Measurements from ENCODE around the gene AIFM2. TPM values are rescaled to one million over a fixed set of nuclear protein-coding genes. Genes with fewer than 3 reads are reported as not detected.
"Not testable (repeated sequence)": the region's sequence is repeated elsewhere in the genome, so short reads cannot be mapped to it uniquely, and the experiment has no call there.

AIFM2 gene
- total RNA-seq, 6 donors from 2014 or later = 12.0 to 21.0 (median 17.2) TPM

DNA sequence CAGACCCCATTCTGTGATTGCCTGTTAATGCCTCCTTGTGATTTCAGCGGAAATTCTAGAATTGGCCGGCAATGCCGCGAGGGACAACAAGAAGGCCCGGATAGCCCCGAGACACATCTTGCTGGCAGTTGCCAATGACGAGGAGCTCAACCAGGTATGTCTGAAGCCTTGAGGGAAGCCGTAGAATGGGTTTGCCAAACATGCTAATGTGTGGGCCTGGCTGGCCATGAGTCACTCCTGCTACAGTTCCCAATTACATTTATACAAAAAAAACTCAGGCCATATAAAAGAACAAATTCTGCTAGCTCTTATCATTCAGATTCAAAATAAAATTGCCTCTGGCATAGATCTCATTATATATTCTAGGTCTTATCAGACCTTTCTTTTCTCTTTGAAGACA lies 42.6 kb downstream of the AIFM2 start:
- no peaks in the 10 kb centered on the region for H3K9me3 ChIP-seq
- DNase-seq (no peak), ATAC-seq (ENCODE audit: low FRiP score in 2 of 2) (no peak)
- no peaks in the 10 kb centered on the region for H3K36me3 ChIP-seq
- H3K27me3 ChIP-seq = no peaks in the 10 kb centered on the region
- 96 to 97% methylated on average over 8 of the region's 8 CpGs for WGBS, 2 donors
- H3K4me1 ChIP-seq = no peaks in the 10 kb centered on the region
- TF ChIP-seq EP300 (IDR thresholded peaks at IDR 0.05) (no peak), POLR2A (IDR thresholded peaks at IDR 0.05) (no peak), POLR2AphosphoS5 (IDR thresholded peaks at IDR 0.05) (no peak)
- TF ChIP-seq, protein P1, sequence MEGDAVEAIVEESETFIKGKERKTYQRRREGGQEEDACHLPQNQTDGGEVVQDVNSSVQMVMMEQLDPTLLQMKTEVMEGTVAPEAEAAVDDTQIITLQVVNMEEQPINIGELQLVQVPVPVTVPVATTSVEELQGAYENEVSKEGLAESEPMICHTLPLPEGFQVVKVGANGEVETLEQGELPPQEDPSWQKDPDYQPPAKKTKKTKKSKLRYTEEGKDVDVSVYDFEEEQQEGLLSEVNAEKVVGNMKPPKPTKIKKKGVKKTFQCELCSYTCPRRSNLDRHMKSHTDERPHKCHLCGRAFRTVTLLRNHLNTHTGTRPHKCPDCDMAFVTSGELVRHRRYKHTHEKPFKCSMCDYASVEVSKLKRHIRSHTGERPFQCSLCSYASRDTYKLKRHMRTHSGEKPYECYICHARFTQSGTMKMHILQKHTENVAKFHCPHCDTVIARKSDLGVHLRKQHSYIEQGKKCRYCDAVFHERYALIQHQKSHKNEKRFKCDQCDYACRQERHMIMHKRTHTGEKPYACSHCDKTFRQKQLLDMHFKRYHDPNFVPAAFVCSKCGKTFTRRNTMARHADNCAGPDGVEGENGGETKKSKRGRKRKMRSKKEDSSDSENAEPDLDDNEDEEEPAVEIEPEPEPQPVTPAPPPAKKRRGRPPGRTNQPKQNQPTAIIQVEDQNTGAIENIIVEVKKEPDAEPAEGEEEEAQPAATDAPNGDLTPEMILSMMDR (IDR thresholded peaks at IDR 0.05) = no peak
- H3K4me3 ChIP-seq = no peak overlapping the region
- H3K27ac ChIP-seq = no peak overlapping the region

DNA sequence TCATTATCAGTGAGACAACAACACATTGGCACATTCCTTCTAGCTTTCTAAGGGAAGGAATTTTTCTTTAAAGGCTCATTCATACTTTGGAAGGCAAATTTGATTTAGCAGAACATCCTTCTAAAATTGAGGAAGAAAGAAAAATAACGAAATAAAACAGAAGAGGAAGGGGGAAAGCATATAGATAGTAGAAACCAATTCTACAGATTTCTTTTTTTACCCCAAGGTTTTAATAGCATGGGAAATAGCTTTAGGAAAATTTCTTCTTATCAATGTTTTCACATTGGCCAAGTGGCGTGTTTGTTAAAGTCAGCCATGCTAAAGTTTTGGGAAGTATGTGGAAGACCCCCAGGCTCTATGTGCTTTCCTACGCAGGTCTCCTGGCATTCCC lies 44.3 kb downstream of the AIFM2 start:
- TF ChIP-seq EP300 (IDR thresholded peaks at IDR 0.05) (no peak), POLR2A (IDR thresholded peaks at IDR 0.05) (no peak), POLR2AphosphoS5 (IDR thresholded peaks at IDR 0.05) (no peak)
- TF ChIP-seq, protein P1 (IDR thresholded peaks at IDR 0.05) = no peak
- H3K9me3 ChIP-seq = no peaks in the 10 kb centered on the region
- no peaks in the 10 kb centered on the region for H3K36me3 ChIP-seq
- DNase-seq (no peak), ATAC-seq (ENCODE audit: low FRiP score in 2 of 2) (no peak)
- H3K4me1 ChIP-seq = no peaks in the 10 kb centered on the region
- H3K27me3 ChIP-seq = no peaks in the 10 kb centered on the region
- H3K27ac ChIP-seq = no peak overlapping the region
- no peak overlapping the region for H3K4me3 ChIP-seq
- 67 to 82% methylated on average over 3 of the region's 3 CpGs for WGBS, 2 donors

DNA sequence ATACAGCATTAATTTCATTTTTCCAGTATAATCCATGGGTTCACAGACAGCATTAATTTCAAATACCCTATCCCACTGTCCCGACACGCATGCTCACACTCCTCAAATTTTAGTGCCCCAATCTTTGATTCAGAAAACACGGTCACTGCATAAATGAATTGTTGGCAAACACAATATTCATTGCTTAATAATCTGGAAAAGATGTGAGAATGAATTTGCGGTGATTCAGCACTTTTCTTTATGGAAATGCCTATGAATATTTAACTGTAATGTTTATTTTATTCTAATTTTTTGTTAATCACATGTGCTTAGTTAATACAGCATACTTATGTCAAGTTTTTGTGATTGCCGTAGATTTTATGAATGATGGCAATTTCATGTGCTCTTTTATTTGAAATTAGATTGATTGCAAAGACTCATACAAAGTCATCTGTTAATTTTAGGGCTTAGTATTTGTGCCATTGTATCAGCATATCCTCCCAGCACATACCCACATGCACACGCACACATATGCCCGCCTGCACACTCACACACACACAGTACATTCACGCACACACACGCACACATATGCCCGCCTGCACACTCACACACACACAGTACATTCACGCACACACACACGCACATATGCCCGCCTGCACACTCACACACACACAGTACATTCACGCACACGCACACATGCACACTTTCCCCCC lies 44.9 kb downstream of the AIFM2 start:
- WGBS, 2 donors = 84 to 90% methylated on average over 15 of the region's 15 CpGs
- Histone ChIP-seq H3K4me1 (no peaks in the 10 kb centered on the region), H3K27me3 (no peaks in the 10 kb centered on the region), H3K36me3 (no peaks in the 10 kb centered on the region), H3K27ac (no peak overlapping the region), H3K4me3 (no peak overlapping the region), H3K9me3 (no peaks in the 10 kb centered on the region)
- DNase-seq (no peak), ATAC-seq (ENCODE audit: low FRiP score in 2 of 2) (no peak)
- TF ChIP-seq EP300 (IDR thresholded peaks at IDR 0.05) = no peak
- TF ChIP-seq POLR2AphosphoS5 (IDR thresholded peaks at IDR 0.05) = no peak
- TF ChIP-seq, protein P1 (IDR thresholded peaks at IDR 0.05) = no peak

DNA sequence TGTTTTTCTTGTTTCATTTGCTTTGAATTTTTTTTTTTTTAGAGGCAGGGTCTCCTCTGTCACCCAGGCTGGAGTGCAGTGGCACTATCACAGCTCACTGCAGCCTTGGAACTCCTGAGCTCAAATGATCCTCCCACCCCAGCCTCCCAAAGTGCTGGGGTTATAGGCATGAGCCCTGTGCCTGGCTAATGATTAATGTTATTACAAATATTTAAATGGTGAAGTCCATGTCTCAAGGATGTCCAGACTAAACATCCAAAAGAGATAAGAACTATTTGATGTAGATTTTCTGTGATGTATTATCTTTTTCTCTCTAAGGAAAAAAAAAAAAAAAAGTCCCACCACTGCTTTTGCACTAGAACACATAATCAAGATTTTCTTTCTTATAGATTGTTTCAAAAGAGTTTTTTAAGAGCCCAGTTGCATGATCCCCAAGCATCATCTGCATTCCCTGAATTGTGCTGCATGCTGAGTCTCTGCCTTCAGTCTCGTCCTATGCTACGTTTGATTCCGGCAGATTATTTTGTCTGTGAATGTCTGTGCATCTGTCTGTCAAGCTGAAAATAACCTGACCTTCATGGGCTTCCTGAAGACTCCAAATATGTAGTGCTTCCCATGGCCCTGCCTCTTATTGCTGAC lies 46.5 kb downstream of the AIFM2 start:
- no peaks in the 10 kb centered on the region for H3K4me1 ChIP-seq
- no peak overlapping the region for H3K4me3 ChIP-seq
- no peaks in the 10 kb centered on the region for H3K36me3 ChIP-seq
- WGBS, 2 donors = 82 to 94% methylated on average over 3 of the region's 3 CpGs
- no peaks in the 10 kb centered on the region for H3K9me3 ChIP-seq
- TF ChIP-seq EP300 (IDR thresholded peaks at IDR 0.05) (no peak), POLR2AphosphoS5 (IDR thresholded peaks at IDR 0.05) (no peak), POLR2A (IDR thresholded peaks at IDR 0.05) (no peak)
- TF ChIP-seq, protein P1 (IDR thresholded peaks at IDR 0.05) = no peak
- H3K27ac ChIP-seq = no peak overlapping the region
- no peak for DNase-seq
- no peak for ATAC-seq (ENCODE audit: low FRiP score in 2 of 2)
- no peaks in the 10 kb centered on the region for H3K27me3 ChIP-seq

DNA sequence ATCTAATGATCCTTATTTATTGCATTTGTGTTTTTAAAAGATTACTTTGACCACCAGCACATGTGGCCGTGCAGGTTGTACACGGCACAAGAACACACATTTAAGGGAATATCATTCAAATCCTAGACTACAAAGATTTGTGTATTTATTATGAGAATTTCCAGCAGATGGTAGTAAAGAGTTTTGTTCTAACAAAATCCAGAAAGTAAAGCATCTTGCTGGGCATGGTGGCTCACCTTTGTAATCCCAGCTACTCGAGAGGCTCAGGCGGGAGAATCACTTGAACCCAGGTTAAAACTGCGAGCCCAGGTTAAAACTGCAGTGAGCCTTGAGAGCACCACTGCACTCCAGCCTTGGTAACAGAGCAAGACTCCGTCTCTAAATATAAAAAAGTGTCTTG lies 48.4 kb downstream of the AIFM2 start:
- ATAC-seq (ENCODE audit: low FRiP score in 2 of 2) (no peak), DNase-seq (no peak)
- Histone ChIP-seq H3K4me1 (no peaks in the 10 kb centered on the region), H3K27me3 (no peaks in the 10 kb centered on the region), H3K36me3 (no peaks in the 10 kb centered on the region), H3K9me3 (no peaks in the 10 kb centered on the region), H3K27ac (no peak overlapping the region), H3K4me3 (no peak overlapping the region)
- TF ChIP-seq POLR2AphosphoS5 (IDR thresholded peaks at IDR 0.05) (no peak), EP300 (IDR thresholded peaks at IDR 0.05) (no peak), POLR2A (IDR thresholded peaks at IDR 0.05) (no peak)
- TF ChIP-seq, protein P1 (IDR thresholded peaks at IDR 0.05) = no peak
- WGBS, 2 donors = 90% methylated on average over 6 of the region's 6 CpGs

DNA sequence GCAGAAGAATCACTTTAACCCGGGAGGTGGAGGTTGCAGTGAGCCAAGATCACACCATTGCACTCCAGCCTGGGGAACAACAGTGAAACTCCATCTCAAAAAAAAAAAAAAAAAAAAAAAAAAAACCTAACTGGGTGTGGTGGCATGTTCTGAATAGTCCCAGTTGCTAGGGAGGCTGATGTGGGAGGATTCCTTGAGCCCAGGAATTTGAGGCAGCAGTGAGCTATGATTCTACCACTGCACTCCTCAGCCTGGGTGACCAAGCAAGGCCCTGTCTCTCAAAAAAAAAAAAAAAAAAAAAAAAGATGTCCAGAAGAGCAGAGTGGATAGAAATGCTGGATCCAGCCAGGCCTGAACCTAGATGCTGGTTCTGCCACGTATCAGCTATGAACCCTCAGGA lies 51.8 kb downstream of the AIFM2 start:
- not testable (repeated sequence) for DNase-seq; H3K9me3 ChIP-seq; H3K4me3 ChIP-seq; H3K27me3 ChIP-seq; ATAC-seq (ENCODE audit: low FRiP score in 2 of 2); H3K36me3 ChIP-seq; H3K4me1 ChIP-seq; H3K27ac ChIP-seq
- 95 to 98% methylated on average over 2 of the region's 2 CpGs for WGBS, 2 donors
